ENCODE data around the gene PDE3A. TPM values are rescaled to one million over a fixed set of nuclear protein-coding genes. Genes with fewer than 3 reads are reported as not detected.
A peak's percentile ranks its signal among the peaks of the same experiment; 100 is the strongest.

Gene PDE3A
- total RNA-seq, 1 donor from 2014 or later: 27.9 TPM

DNA sequence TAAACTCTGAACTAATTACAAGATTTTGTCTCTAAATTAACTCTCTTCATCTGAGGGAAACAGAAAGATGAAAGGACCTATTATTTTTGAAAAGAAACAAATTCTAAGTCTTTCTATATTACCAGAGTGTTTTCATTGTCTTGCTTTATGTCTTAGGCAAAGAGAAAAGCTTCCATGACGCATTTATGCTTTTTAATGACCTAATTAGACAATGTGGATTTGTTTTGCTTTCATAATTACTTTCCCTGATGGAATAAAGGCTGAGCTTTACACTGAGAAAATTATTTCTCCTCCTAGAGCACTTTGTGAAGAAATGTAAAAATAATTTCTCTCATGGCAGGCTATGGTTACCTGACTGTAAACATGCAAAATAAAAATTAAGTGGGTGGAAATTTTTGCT is 188.8 kb downstream of the PDE3A start:
- Mint-ChIP-seq H3K9me3 (ENCODE audit: low read depth) (no peaks in the 10 kb centered on the region), H3K27ac (ENCODE audit: unreplicated experiment) (no peak overlapping the region), H3K27me3 (ENCODE audit: low read depth) (no peaks in the 10 kb centered on the region), H3K4me1 (ENCODE audit: low read depth) (peaks cover 6% of the 10 kb centered on the region), H3K4me3 (ENCODE audit: unreplicated experiment) (no peak overlapping the region), H3K36me3 (ENCODE audit: low read depth) (peaks cover 1% of the 10 kb centered on the region)
- DNase-seq (ENCODE audit: low spot score): no peak
- TF ChIP-seq, protein P1, sequence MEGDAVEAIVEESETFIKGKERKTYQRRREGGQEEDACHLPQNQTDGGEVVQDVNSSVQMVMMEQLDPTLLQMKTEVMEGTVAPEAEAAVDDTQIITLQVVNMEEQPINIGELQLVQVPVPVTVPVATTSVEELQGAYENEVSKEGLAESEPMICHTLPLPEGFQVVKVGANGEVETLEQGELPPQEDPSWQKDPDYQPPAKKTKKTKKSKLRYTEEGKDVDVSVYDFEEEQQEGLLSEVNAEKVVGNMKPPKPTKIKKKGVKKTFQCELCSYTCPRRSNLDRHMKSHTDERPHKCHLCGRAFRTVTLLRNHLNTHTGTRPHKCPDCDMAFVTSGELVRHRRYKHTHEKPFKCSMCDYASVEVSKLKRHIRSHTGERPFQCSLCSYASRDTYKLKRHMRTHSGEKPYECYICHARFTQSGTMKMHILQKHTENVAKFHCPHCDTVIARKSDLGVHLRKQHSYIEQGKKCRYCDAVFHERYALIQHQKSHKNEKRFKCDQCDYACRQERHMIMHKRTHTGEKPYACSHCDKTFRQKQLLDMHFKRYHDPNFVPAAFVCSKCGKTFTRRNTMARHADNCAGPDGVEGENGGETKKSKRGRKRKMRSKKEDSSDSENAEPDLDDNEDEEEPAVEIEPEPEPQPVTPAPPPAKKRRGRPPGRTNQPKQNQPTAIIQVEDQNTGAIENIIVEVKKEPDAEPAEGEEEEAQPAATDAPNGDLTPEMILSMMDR (IDR thresholded peaks at IDR 0.05): no peak

DNA sequence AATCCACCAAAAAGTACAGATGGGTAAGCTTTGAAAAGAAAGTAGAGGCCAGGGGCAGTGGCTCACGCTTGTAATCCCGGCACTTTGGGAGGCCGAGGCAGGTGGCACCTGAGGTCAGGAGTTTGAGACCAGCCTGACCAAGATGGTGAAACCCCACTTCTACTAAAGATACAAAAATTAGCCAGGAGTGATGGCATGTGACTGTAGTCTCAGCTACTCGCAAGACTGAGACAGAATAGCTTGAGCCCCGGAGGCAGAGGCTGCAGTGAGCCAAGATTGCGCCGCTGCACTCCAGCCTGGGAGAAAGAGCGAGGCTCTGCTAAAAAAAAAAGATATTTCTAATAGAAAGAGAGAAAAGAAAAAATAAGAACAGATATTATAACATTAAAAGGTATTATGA is 192.6 kb downstream of the PDE3A start:
- Mint-ChIP-seq H3K4me1 (ENCODE audit: low read depth) (peaks cover 6% of the 10 kb centered on the region), H3K27ac (ENCODE audit: unreplicated experiment) (no peak overlapping the region), H3K36me3 (ENCODE audit: low read depth) (no peaks in the 10 kb centered on the region), H3K4me3 (ENCODE audit: unreplicated experiment) (no peak overlapping the region), H3K9me3 (ENCODE audit: low read depth) (no peaks in the 10 kb centered on the region), H3K27me3 (ENCODE audit: low read depth) (no peaks in the 10 kb centered on the region)
- no peak for DNase-seq (ENCODE audit: low spot score)
- TF ChIP-seq, protein P1 (IDR thresholded peaks at IDR 0.05): no peak

DNA sequence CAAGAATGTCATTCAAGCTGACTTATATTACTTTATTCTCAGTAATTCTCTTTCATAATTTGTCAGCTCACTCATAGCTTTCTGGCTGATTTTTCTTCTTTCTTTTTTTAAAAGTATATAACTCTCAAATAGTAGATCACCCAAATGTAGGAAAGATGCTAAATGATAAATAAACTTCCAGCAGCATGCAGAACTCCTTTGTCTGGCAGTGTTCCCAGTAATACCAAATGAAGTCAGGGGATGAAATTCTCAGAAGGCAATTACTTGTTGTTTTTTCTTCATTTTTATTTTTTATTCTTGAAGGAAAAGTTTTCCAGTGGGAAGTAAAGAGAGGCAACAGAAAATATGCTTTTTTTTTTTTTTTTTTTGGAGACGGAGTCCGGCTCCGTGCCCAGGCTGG is 193.5 kb downstream of the PDE3A start:
- no peaks in the 10 kb centered on the region for H3K27me3 Mint-ChIP-seq (ENCODE audit: low read depth)
- no peak for DNase-seq (ENCODE audit: low spot score)
- H3K4me1 Mint-ChIP-seq (ENCODE audit: low read depth): peaks cover 11% of the 10 kb centered on the region
- TF ChIP-seq, protein P1 (IDR thresholded peaks at IDR 0.05): no peak
- no peak overlapping the region for H3K4me3 Mint-ChIP-seq (ENCODE audit: unreplicated experiment)
- H3K27ac Mint-ChIP-seq (ENCODE audit: unreplicated experiment): peak overlapping the region; percentile 9
- H3K36me3 Mint-ChIP-seq (ENCODE audit: low read depth): no peaks in the 10 kb centered on the region
- H3K9me3 Mint-ChIP-seq (ENCODE audit: low read depth): no peaks in the 10 kb centered on the region

DNA sequence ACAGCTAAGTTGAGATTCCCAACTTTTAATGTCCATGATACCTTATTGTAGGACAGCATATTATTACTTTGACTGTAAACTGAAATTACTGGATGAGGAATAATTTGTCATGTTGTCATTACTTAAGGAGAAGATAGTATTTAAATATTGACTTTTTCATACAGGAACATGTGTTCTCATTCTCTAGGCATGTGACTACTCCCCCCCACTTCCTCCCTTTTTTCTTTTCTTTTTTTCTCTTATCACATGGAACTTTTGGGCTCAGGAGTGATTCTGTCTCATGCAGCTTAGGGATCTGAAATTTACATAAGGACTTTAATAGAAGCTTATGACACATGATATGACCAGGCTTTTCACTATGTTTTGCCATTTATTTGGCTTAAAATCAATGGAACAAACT is 199.1 kb downstream of the PDE3A start:
- Mint-ChIP-seq H3K27ac (ENCODE audit: unreplicated experiment) (peak overlapping the region; percentile 27), H3K4me1 (ENCODE audit: low read depth) (peaks cover 20% of the 10 kb centered on the region), H3K36me3 (ENCODE audit: low read depth) (no peaks in the 10 kb centered on the region), H3K27me3 (ENCODE audit: low read depth) (no peaks in the 10 kb centered on the region), H3K9me3 (ENCODE audit: low read depth) (no peaks in the 10 kb centered on the region), H3K4me3 (ENCODE audit: unreplicated experiment) (no peak overlapping the region)
- TF ChIP-seq, protein P1 (IDR thresholded peaks at IDR 0.05): no peak
- no peak for DNase-seq (ENCODE audit: low spot score)

DNA sequence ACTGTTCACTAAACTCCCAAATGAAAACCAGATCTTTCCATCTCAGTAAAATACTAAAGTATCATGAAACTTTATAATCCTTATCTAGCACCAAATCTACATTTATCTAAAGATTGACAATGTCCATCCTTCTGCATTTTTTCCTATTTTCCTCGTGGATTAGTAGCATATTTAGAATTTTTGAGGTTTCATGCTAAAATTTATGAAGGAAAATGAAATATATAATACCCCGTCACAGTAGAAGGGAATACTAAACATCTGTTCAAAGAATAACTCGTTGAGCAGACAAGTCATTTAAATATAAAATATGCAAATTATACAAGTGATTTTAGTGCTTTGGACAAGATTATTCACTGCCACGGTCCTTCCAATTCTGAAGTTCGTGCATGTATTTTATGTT is 204.1 kb downstream of the PDE3A start:
- TF ChIP-seq, protein P1 (IDR thresholded peaks at IDR 0.05): no peak
- Mint-ChIP-seq H3K9me3 (ENCODE audit: low read depth) (no peaks in the 10 kb centered on the region), H3K4me1 (ENCODE audit: low read depth) (peaks cover 13% of the 10 kb centered on the region), H3K27ac (ENCODE audit: unreplicated experiment) (peak overlapping the region; percentile 13), H3K36me3 (ENCODE audit: low read depth) (no peaks in the 10 kb centered on the region), H3K27me3 (ENCODE audit: low read depth) (no peaks in the 10 kb centered on the region), H3K4me3 (ENCODE audit: unreplicated experiment) (no peak overlapping the region)
- DNase-seq (ENCODE audit: low spot score): no peak
